Thyroid gland (tissue), 4 donors: ENCODE results near the gene ZNF335.

Experiments
- CTCF ChIP-seq, 6 experiments: fragments of 200-600 bp in 3 of 6; fragments of 450-650 bp in 3 of 6; sonication (generic) in 3 of 6; IDR thresholded peaks; one replicate each; pipeline ENCODE4 v1.5.1; 2016 to 2019; ENCODE audit warnings: antibody characterized with exemption in 6 of 6, mild to moderate bottlenecking in 2 of 6, inconsistent platforms in 1 of 6, moderate library complexity in 1 of 6
- POLR2A ChIP-seq, 2 donors: fragments of 450-650 bp; IDR thresholded peaks; one replicate each; pipeline ENCODE4 v1.6.1; 2017; ENCODE audit warnings: antibody characterized with exemption in 2 of 2, mild to moderate bottlenecking in 2 of 2, moderate library complexity in 1 of 2

- TF ChIP-seq CTCF (IDR thresholded peaks at IDR 0.05) (no peak), POLR2A (IDR thresholded peaks at IDR 0.05) (no peak)
Measured at GRCh38 chr20:46001498-46001897, 29.5 kb upstream of the ZNF335 start.
